HepG2 (cell line): ENCODE results near the gene MAP2K1. TPM values are rescaled to one million over a fixed set of nuclear protein-coding genes. Genes with fewer than 3 reads are reported as not detected.

ENCODE experiments used
- ATAC-seq: fragments of 200-7000 bp; cut with Tn5 transposase; 3 replicates; pipeline ENCODE4 v1.9.1; 2020; ENCODE audit warnings: mild to moderate bottlenecking, moderate library complexity
- BruUV-seq: library from RNA; stranded (reverse); fragments of 400-500 nt; replicated peaks from 2 replicates; lab custom pipeline; 2021; lab: Mats Ljungman, UMichigan
- CTCF ChIA-PET: fragments of 300-600 bp; formaldehyde crosslinking; extraction: SDS; loops from one replicate; lab custom pipeline; 2021; ENCODE audit warnings: low total read pairs, inconsistent platforms, low intra/inter-chr PET ratio; lab: Yijun Ruan, JAX
- POLR2A ChIA-PET: fragments of 350-600 bp; sonication (Branson Sonifier 250); formaldehyde crosslinking; loops from one replicate; lab custom pipeline; 2020; ENCODE audit warnings: antibody characterized with exemption, inconsistent platforms; lab: Yijun Ruan, JAX
- DNase-seq: peaks from one replicate; pipeline ENCODE4 v3.0.0-alpha.2; 2015; ENCODE audit warnings: low spot score
- FAIRE-seq: peaks from 3 replicates; lab custom pipeline; 2011; peaks lifted over from hg19 to GRCh38; lab: Jason Lieb, UNC
- H2AFZ ChIP-seq: one replicate; pipeline ENCODE4 v1.6.1; 2011; ENCODE audit warnings: low read length, inconsistent platforms
- H3K27ac ChIP-seq: fragments of 300-600 bp; 3 replicates; pipeline ENCODE4 v1.8.0; 2011; ENCODE audit warnings: mixed run types, mild to moderate bottlenecking, mixed read lengths, low read length, inconsistent platforms; ENCODE audit not compliant: insufficient read depth; ENCODE audit errors: extremely low read length
- H3K27me3 ChIP-seq, 2 experiments: fragments of 200-600 bp in 1 of 2; 2 replicates in 1 of 2; 3 replicates in 1 of 2; pipeline versions ENCODE4 v1.6.0 to v1.8.0; 2011; ENCODE audit warnings: low read length in 2 of 2, mild to moderate bottlenecking in 2 of 2, moderate library complexity in 2 of 2, inconsistent platforms in 1 of 2; ENCODE audit not compliant: insufficient read depth in 2 of 2, control insufficient read depth in 1 of 2
- H3K36me3 ChIP-seq, 2 experiments: fragments of 200-600 bp in 1 of 2; replicated peaks in 1 of 2; 2 replicates in 1 of 2; 3 replicates in 1 of 2; pipeline versions ENCODE4 v1.5.1 to v1.8.0; 2011; ENCODE audit warnings: low read length in 2 of 2, inconsistent platforms in 1 of 2; ENCODE audit not compliant: insufficient read depth in 2 of 2, control insufficient read depth in 1 of 2
- H3K4me1 ChIP-seq: 2 replicates; pipeline ENCODE4 v1.5.1; 2012; ENCODE audit warnings: low read length, inconsistent platforms; ENCODE audit not compliant: insufficient read depth
- H3K4me2 ChIP-seq: 2 replicates; pipeline ENCODE4 v1.6.0; 2011; ENCODE audit warnings: low read depth, low read length, inconsistent platforms
- H3K4me3 ChIP-seq, 3 experiments: fragments of 200-600 bp in 1 of 3; sonication (generic), shearing (Covaris generic) in 1 of 3; replicated peaks in 1 of 3; 2 replicates each; pipeline ENCODE4 v1.5.1; 2011 to 2016; ENCODE audit warnings: low read length in 3 of 3, inconsistent platforms in 2 of 3, low read depth in 2 of 3, mild to moderate bottlenecking in 2 of 3, control low read depth in 1 of 3, mixed read lengths in 1 of 3; ENCODE audit not compliant: insufficient read depth in 1 of 3
- H3K79me2 ChIP-seq: one replicate; pipeline ENCODE4 v1.6.1; 2011; ENCODE audit warnings: low read length, inconsistent platforms; ENCODE audit not compliant: insufficient read depth
- H3K9ac ChIP-seq: 2 replicates; pipeline ENCODE4 v1.6.0; 2011; ENCODE audit warnings: mild to moderate bottlenecking, low read depth, low read length, inconsistent platforms; ENCODE audit not compliant: insufficient read depth
- H3K9me3 ChIP-seq: 2 replicates; pipeline ENCODE4 v1.5.1; 2012; ENCODE audit warnings: mild to moderate bottlenecking, low read length
- H4K20me1 ChIP-seq: 2 replicates; pipeline ENCODE4 v1.6.0; 2011; ENCODE audit warnings: inconsistent platforms, mild to moderate bottlenecking, low read length, moderate library complexity; ENCODE audit not compliant: insufficient read depth
- ARNT2 ChIP-seq: sonication (generic); formaldehyde crosslinking; IDR thresholded peaks from 2 replicates; pipeline ENCODE4 v1.8.0; 2022; ENCODE audit warnings: mild to moderate bottlenecking, low read depth, missing genetic modification reagents, moderate library complexity
- ATF7 ChIP-seq, 2 experiments: fragments of 450-650 bp in 1 of 2; sonication (generic) in 1 of 2; formaldehyde crosslinking in 1 of 2; IDR thresholded peaks; 2 replicates each; pipeline versions ENCODE4 v1.4.0 to v1.6.1; 2016 to 2020; ENCODE audit warnings: antibody characterized with exemption in 1 of 2, mild to moderate bottlenecking in 1 of 2, missing genetic modification reagents in 1 of 2
- IRF2 ChIP-seq: IDR thresholded peaks from 2 replicates; pipeline ENCODE4 v1.6.1; 2018; ENCODE audit warnings: missing genetic modification reagents, missing compliant biosample characterization
- ISL2 ChIP-seq: sonication (generic); formaldehyde crosslinking; IDR thresholded peaks from 2 replicates; pipeline ENCODE4 v1.5.0; 2020; ENCODE audit warnings: missing genetic modification reagents
- SETDB1 ChIP-seq: sonication (generic); formaldehyde crosslinking; IDR thresholded peaks from 2 replicates; pipeline ENCODE4 v1.5.1; 2020; ENCODE audit warnings: missing genetic modification reagents, mild to moderate bottlenecking, borderline replicate concordance
- ZBTB7A ChIP-seq: sonication (generic); formaldehyde crosslinking; IDR thresholded peaks from 2 replicates; pipeline ENCODE4 v1.8.0; 2022; ENCODE audit warnings: mild to moderate bottlenecking, missing genetic modification reagents
- ZNF225 ChIP-seq: sonication (generic); formaldehyde crosslinking; IDR thresholded peaks from 2 replicates; pipeline ENCODE4 v1.4.0; 2020; ENCODE audit warnings: mild to moderate bottlenecking, missing genetic modification reagents
- WGBS: methylation state at CpG from one replicate; pipeline ENCODE4 v1.1.6; 2017; ENCODE audit warnings: low lambda C conversion rate; 5-methylcytosine and 5-hydroxymethylcytosine counted together
- in situ Hi-C: cut with HindIII; loops from 2 replicates; pipeline ENCODE4 v1.10.0; 2017; ENCODE audit warnings: low pct_unique_long_range_greater_than_20kb; ENCODE audit not compliant: extremely low pct_ligation_motif_present
- intact Hi-C: fragments of 100-400 bp; cut with micrococcal nuclease; formaldehyde crosslinking; loops from one replicate; pipeline ENCODE4 v1.10.0; 2022; ENCODE audit not compliant: unreplicated experiment
- polyA plus RNA-seq, 8 experiments: library from polyadenylated mRNA; depleted of rRNA in 3 of 8; stranded (reverse) in 7 of 8; unstranded in 1 of 8; fragments of >200 nt; fragmentation: Illumina TruSeq in 4 of 8; extraction: Trizol in 4 of 8; gene quantifications; 2 replicates each; pipeline versions ENCODE4 v1.2.1 to v1.2.3, GENCODE V29; 2011 to 2016; ENCODE audit warnings: low read depth in 4 of 8, missing spikeins in 1 of 8, mixed read lengths in 1 of 8; ENCODE audit not compliant: insufficient read depth in 1 of 8
- total RNA-seq, 5 experiments: library from RNA; depleted of rRNA; stranded (reverse); fragments of >200 nt; fragmentation: Illumina TruSeq; extraction: Trizol; gene quantifications; 2 replicates each; pipeline ENCODE4 v1.2.3, GENCODE V29; 2016; ENCODE audit warnings: low read depth in 1 of 5

MAP2K1 gene
- total and polyA plus RNA-seq, 2 of the 13 experiments (the other 11 are each of a cell fraction or from before 2014, with no cell fraction given): 24.1 to 49.2 TPM

DNA sequence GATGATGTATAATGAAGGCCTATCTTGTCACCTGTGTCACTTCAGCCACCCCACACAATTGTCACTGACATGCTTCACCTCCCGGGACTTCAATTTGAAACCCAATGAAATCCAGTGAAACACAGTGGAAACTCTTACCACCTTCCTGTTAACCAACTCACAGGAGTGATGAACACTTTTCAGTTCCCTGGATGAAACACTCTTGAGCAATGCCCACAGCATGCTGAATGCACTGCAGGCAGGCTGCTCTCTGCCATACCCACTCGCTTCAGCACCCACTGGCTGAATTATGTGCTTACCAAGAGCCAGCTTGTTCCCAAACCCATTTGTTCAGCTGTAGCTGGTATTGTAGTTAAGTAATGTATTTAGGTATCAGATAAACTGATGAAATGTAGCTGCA, 47.0 kb downstream of the MAP2K1 start:
- no peak overlapping the region for H2AFZ ChIP-seq
- POLR2A ChIA-PET: no interaction called here
- DNase-seq (no peak), FAIRE-seq (no peak), ATAC-seq (no peak)
- in situ Hi-C loops: no loop called here
- TF ChIP-seq ZNF225 (no peak), ISL2 (CRISPR knock-in tag) (no peak), ARNT2 (CRISPR knock-in tag) (no peak), ZBTB7A (CRISPR knock-in tag) (no peak), IRF2 (CRISPR knock-in tag) (no peak)
- H3K36me3 ChIP-seq: peaks cover 10 to 35% of the 10 kb centered on the region in 2 experiments
- H3K79me2 ChIP-seq: peaks cover 22% of the 10 kb centered on the region
- 95% methylated on average over 2 of the region's 2 CpGs for WGBS
- H3K9me3 ChIP-seq: no peaks in the 10 kb centered on the region
- H3K27ac ChIP-seq: no peak overlapping the region
- intact Hi-C loops: no loop called here
- no peaks in the 10 kb centered on the region for H3K4me1 ChIP-seq
- H4K20me1 ChIP-seq: 0 out of 2 replicates have a peak, but pooled peaks cover 3% of the 10 kb centered on the region
- H3K27me3 ChIP-seq: no peaks in the 10 kb centered on the region
- no peak overlapping the region for H3K4me3 ChIP-seq
- H3K4me2 ChIP-seq: no peak overlapping the region
- H3K9ac ChIP-seq: no peak overlapping the region
- CTCF ChIA-PET: no interaction called here
- BruUV-seq: no TSS peak

GRCh38 chr15:66440501-66440900, 53.8 kb downstream of the MAP2K1 start:
- H3K9me3 ChIP-seq: no peaks in the 10 kb centered on the region
- H3K4me3 ChIP-seq: no peak overlapping the region
- no peak overlapping the region for H3K27ac ChIP-seq
- no peak for ATAC-seq
- peaks cover 22 to 78% of the 10 kb centered on the region in 2 experiments for H3K36me3 ChIP-seq
- ChIA-PET CTCF (no interaction called here), POLR2A (no interaction called here)
- TF ChIP-seq ATF7 (IDR thresholded peaks at IDR 0.05) (no peak), ATF7 (CRISPR knock-in tag; IDR thresholded peaks at IDR 0.05) (no peak), SETDB1 (no peak)
- H2AFZ ChIP-seq: no peak overlapping the region
- no peak overlapping the region for H3K4me2 ChIP-seq
- WGBS: 79% methylated on average over 2 of the region's 2 CpGs
- no TSS peak for BruUV-seq
- in situ Hi-C loops: no loop called here
- H3K4me1 ChIP-seq: no peaks in the 10 kb centered on the region
- intact Hi-C loops: no loop called here
- no peaks in the 10 kb centered on the region for H4K20me1 ChIP-seq
- H3K27me3 ChIP-seq: no peaks in the 10 kb centered on the region
- FAIRE-seq: no peak
- no peak overlapping the region for H3K9ac ChIP-seq
- no peaks in the 10 kb centered on the region for H3K79me2 ChIP-seq
- no peak for DNase-seq
